Activated T-cell treated with anti-CD3 and anti-CD28 coated beads, Interleukin-2, amount 50 U/mL, for 72 hours (primary cell): Measurements from ENCODE around the gene RFX2. TPM values are rescaled to one million over a fixed set of nuclear protein-coding genes. Genes with fewer than 3 reads are reported as not detected.
"Not testable (repeated sequence)": the region's sequence is repeated elsewhere in the genome, so short reads cannot be mapped to it uniquely, and the experiment has no call there.

Experiments
- ATAC-seq, 2 donors: fragments of 150-1000 bp; cut with Tn5 transposase; replicated peaks in 1 of 2; 2 replicates each; pipeline ENCODE4 v1.10.0; 2021; ENCODE audit warnings: moderate library complexity in 2 of 2, mild to moderate bottlenecking in 1 of 2
- DNase-seq, 2 donors: peaks; one replicate each; pipeline ENCODE4 v3.0.0; 2021 to 2022; ENCODE audit warnings: mixed read lengths in 1 of 2
- H3K27ac Mint-ChIP-seq: one replicate; pipeline ENCODE4 v1.8.0; 2022; ENCODE audit warnings: mild to moderate bottlenecking, moderate library complexity, mixed read lengths
- H3K27me3 Mint-ChIP-seq: one replicate; pipeline ENCODE4 v1.8.0; 2022; ENCODE audit warnings: low read depth, mixed read lengths
- H3K36me3 Mint-ChIP-seq, 2 donors: one replicate each; pipeline ENCODE4 v1.8.0; 2022; ENCODE audit warnings: mixed read lengths in 2 of 2, mild to moderate bottlenecking in 1 of 2; ENCODE audit not compliant: insufficient read depth in 2 of 2
- H3K4me1 Mint-ChIP-seq: one replicate; pipeline ENCODE4 v1.8.0; 2022; ENCODE audit warnings: low read depth, mixed read lengths
- H3K4me3 Mint-ChIP-seq, 2 donors: one replicate each; pipeline ENCODE4 v1.8.0; 2022; ENCODE audit warnings: mild to moderate bottlenecking in 2 of 2, mixed read lengths in 2 of 2, moderate library complexity in 2 of 2
- H3K9me3 Mint-ChIP-seq, 2 donors: one replicate each; pipeline ENCODE4 v1.8.0; 2022; ENCODE audit warnings: mixed read lengths in 2 of 2
- total RNA-seq, 2 donors: library from RNA; stranded (reverse); gene quantifications; one replicate each; pipeline ENCODE4 v1.2.3, GENCODE V29; 2022

The RFX2 gene
- total RNA-seq, 2 donors from 2014 or later = 8.7 to 11.6 TPM

DNA sequence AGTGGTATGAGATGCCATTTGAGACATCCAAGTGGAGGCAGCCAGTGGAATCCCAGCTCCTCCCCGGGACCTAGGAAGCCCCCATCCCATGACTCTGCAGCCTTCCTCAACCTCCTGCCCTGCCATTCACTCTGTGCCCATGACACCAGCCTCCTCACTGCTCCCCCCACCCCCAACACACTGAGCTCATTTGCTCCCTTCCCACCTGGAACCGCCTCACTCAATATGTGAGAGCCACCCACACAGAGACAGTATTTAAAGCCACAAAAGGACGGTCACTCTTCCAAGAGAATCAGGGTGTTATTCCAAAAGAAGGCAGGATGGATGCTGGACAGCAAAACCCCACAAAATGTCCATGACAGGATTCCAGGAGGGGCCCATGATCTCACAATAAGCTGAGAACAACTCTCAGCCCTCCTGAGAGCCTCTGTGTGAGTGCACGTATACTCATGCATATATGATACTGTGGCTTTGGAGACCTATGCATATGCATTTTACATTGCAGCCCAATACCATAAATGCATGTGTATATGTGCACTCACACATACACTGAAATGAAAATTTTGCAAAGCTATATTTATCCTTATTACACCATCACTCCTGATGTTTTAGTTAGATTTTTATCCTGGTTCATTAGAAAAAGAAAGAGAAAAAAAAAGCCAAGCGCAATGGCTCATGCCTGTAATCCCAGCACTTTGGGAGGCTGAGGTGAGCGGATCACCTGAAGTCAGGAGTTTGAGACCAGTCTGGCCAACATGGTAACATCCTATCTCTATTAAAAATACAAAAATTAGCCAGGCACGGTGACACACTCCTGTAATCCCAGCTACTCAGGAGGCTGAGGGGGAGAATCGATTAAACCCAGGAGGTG, 121.5 kb downstream of the RFX2 start:
- H3K27me3 Mint-ChIP-seq = no peaks in the 10 kb centered on the region
- no peak overlapping the region for H3K27ac Mint-ChIP-seq
- H3K36me3 Mint-ChIP-seq = no peaks in the 10 kb centered on the region
- peaks cover 45% of the 10 kb centered on the region for H3K4me1 Mint-ChIP-seq
- DNase-seq = no peak
- ATAC-seq = peak in 1 of 2 donors; percentile 65
- H3K9me3 Mint-ChIP-seq = no peaks in the 10 kb centered on the region
- H3K4me3 Mint-ChIP-seq = peak overlapping the region in 1 of 2 donors; percentile 29

DNA sequence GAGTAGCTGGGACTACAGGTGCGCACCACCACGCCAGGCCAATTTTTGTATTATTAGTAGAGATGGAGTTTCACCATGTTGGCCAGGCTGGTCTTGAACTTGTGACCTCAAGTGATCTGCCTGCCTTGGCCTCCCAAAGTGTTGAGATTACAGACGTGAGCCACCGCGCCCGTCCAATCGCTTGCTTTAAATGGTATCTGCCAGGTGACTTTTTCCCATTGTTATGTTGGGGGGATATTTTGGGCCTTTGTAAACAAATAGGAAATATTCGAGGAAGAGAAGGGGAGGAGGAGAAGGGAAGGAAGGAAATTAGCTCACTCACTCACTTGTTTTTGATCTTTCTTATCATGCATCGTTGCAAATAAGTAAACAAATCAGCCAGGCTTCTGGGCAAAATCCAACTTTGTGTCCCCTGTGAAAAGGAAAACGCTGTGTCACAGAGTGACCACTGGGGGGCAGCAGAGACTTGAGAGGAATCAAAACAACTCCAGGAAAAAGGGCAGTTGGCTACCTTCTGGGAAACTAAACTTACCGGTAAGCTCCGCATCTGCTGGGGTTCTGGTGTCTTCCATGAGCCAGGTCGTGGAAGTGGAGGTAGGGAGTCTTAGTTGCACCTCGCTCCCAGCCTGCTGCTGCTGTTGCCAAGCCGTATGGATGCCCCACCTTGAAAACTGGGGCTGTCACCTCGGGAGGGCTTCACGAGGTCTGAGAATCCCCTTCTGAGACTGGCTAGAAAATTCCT, 123.1 kb downstream of the RFX2 start:
- H3K36me3 Mint-ChIP-seq = no peaks in the 10 kb centered on the region
- ATAC-seq (no peak), DNase-seq (peak; percentile 62 to 76)
- peak overlapping the region; percentile 80 to 84 for H3K4me3 Mint-ChIP-seq
- H3K9me3 Mint-ChIP-seq = no peaks in the 10 kb centered on the region
- no peaks in the 10 kb centered on the region for H3K27me3 Mint-ChIP-seq
- peaks cover 55% of the 10 kb centered on the region for H3K4me1 Mint-ChIP-seq
- peak overlapping the region; percentile 5 for H3K27ac Mint-ChIP-seq

DNA sequence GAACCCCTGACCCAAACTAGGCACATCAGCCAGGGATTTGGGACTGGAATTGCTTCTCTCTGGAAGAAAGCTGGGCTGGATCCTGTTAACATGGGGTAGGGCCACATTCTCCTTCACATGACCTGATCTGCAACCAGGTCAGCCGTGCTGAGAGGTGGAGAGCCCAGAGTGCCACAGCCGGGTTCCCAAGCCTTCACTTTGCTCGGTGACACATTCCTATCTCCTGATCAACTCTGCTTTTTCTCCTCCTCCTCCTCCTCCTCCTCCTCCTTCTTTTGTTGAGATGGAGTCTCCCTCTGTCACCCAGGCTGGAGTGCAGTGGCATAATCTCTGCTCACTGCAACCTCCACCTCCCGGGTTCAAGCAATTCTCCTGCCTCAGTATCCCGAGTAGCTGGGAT, 124.5 kb downstream of the RFX2 start:
- H3K4me1 Mint-ChIP-seq = peaks cover 64% of the 10 kb centered on the region
- not testable (repeated sequence) for H3K4me3 Mint-ChIP-seq, H3K36me3 Mint-ChIP-seq, ATAC-seq, H3K27me3 Mint-ChIP-seq, H3K9me3 Mint-ChIP-seq, H3K27ac Mint-ChIP-seq, DNase-seq

DNA sequence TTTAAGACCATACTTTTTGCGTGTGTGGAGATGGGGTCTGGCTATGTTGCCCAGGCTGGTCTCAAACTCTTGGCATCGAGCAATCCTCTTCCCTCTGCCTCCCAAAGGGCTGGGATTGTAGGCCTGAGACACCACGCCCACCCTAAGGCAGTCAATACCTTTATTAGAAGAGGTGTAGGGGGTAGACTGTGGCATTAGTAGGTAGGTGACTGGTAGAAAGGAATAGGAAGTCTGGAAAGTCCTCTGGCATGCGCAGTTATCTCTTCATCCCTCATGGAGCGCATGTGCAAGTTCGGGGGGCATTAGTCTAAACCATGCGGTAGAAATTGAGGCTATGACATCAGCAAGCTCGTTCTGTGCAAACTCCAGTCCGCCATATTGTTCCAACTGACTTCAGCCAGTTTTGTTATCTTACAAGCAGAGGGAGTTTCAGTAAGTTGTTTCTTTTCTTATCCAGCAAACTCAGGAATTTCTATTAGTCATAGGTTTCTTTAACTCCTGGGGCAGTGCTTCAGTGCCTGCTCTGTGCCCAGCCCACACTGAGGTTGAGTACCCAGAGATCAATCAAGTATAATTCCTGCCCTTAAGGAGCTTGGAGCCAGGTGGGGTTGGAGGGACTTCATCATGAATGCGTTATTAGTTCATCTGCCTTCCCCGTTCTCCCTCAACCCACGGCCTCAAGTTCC, 125.1 kb downstream of the RFX2 start:
- H3K4me1 Mint-ChIP-seq = peaks cover 62% of the 10 kb centered on the region
- ATAC-seq (no peak), DNase-seq (no peak)
- no peaks in the 10 kb centered on the region for H3K9me3 Mint-ChIP-seq
- H3K4me3 Mint-ChIP-seq = no peak overlapping the region
- peaks cover 0 to 1% of the 10 kb centered on the region in 2 donors for H3K36me3 Mint-ChIP-seq
- H3K27me3 Mint-ChIP-seq = no peaks in the 10 kb centered on the region
- H3K27ac Mint-ChIP-seq = no peak overlapping the region

DNA sequence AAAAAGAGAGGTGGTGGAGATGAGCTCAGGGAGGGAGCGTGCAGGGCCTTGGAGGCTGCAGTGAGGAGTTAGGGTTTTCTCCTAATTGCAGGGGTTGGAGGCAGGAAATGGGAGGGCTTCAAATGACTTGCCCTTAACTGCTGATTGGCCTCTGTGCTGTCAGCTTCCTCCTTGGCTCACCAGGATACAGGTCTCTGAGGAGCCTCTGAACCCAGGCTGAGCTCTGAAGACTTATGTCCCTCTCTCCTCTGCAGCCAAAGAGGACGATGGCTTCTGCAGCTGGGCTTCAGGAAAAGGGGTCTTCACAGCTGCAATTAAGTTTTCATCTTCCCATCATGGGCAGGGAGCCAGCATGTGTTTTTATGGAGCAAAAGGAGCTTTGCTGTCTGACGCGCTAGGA, 125.7 kb downstream of the RFX2 start:
- no peak for DNase-seq
- no peaks in the 10 kb centered on the region for H3K9me3 Mint-ChIP-seq
- no peak overlapping the region for H3K4me3 Mint-ChIP-seq
- no peak for ATAC-seq
- no peak overlapping the region for H3K27ac Mint-ChIP-seq
- H3K36me3 Mint-ChIP-seq = peaks cover 0 to 1% of the 10 kb centered on the region in 2 donors
- peaks cover 62% of the 10 kb centered on the region for H3K4me1 Mint-ChIP-seq
- H3K27me3 Mint-ChIP-seq = no peaks in the 10 kb centered on the region

DNA sequence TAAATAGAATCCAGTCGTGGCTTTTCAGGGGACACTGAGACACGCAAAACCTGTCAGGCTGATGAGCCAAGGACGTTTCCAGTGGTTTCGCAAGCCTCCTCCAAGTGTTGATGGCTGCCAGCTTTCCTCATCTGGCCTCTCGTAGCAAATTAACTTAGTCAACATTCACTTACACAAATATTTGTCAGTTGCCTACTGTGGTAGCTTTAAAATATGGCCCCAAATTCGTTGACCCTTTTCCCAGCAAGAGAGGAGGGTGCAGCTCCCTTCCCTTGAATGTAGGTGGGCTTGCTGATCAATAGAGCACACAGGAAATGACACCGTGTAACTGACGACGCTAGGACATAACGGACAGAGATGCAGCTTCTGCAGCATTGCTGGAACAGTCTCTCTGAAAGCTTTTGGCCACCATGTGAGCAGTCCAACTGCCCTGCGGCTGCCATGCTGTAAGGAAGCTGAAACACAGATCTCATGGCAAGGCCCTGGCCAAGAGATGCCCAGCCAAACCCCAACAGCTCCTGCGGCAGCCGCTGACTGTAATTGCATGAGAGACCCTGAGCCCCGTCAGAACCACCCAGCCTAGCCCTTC, 126.8 kb downstream of the RFX2 start:
- peak overlapping the region; percentile 77 for H3K27ac Mint-ChIP-seq
- peaks cover 0 to 1% of the 10 kb centered on the region in 2 donors for H3K36me3 Mint-ChIP-seq
- peak overlapping the region in 1 of 2 donors; percentile 50 for H3K4me3 Mint-ChIP-seq
- H3K9me3 Mint-ChIP-seq = no peaks in the 10 kb centered on the region
- no peaks in the 10 kb centered on the region for H3K27me3 Mint-ChIP-seq
- no peak for DNase-seq
- peaks cover 69% of the 10 kb centered on the region for H3K4me1 Mint-ChIP-seq
- no peak for ATAC-seq

DNA sequence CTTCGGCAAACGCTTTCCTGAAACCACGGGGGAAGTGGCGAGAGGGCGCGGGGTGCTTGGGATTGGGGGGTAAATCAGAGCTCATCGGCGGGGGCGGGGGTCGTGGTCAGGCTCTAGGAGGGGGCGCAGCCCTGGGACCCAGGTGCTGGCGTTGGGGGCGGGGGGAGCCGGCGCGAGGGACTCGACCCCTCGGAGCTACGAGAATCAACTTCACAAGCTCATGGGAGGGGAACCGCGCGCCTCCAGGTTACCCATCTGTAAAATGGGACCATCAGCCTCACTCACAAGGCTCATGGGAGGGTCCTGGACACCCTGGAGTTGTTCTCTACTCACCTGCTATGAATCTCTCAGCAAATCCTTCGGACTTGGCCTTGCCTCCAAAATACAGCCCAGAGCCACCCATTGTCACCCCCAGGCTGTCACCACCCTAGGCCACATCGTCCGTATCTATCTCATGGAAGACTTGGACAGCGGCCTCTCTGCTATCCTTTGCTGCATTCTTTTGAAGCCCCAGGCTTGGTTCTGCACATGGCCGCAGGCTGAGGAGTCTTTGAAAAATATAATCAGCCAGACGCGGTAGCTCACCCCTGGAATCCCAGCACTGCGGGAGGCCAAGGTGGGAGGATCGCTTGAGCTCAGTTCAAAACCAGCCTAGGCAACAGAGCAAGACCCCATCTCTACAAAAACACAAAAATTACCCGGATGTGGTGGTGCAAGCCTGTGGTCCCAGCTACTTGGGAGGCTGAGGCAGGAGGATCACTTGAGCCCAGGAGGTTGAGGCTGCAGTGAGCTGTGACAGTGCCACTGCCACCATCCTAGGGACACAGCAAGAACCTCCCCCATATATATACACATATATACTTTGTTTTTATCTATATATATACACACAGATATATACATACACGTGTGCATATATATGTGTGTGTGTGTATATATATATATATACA, 131.4 kb downstream of the RFX2 start:
- Mint-ChIP-seq H3K27ac (peak overlapping the region; percentile 97), H3K4me3 (peak overlapping the region; percentile 96 to 98), H3K9me3 (no peaks in the 10 kb centered on the region), H3K27me3 (no peaks in the 10 kb centered on the region), H3K4me1 (peaks cover 76% of the 10 kb centered on the region), H3K36me3 (peaks cover 13 to 15% of the 10 kb centered on the region in 2 donors)
- no peak for DNase-seq
- ATAC-seq = no peak

DNA sequence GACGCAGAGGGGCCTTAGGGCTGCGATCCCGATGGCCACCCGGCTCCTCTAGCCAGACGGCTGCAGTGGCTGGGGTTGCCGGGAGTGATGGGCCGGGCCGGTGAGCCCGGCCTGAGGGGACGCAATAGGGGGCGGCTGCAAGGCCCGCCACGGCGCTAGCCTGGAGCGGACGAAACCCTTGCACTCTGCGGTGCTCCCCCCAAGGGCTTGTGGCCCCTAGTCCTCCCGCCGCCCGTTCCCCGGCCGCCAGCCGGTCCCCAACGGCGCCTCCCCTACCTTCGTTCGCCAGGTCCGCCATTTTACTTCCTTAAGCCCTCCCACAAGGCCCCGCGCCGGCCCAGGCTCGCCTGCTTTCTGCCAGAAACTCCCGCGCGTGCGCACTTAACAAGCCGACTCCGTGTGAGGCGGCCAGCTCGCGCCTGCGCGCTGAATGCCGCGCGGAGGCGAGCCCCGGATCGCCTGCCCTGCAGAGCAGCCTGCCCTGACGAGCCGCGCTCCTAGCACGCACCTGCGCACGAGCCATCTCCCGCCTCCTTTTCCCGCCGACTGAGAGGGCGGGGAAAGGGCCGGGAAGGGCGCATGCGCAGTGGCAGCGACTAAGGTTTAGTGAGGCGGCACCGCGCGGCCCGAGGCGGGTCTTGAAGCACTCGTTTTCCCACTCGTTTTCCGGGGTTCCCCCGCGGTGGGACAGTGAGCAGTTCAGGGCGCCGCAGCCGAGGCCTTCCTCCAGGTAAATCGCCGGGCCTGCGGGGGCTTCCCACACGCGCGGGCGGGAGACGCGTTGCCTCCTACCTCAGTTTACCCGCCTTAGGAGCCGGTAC, 132.3 kb downstream of the RFX2 start, which contains the start of gene RANBP3:
Gene RANBP3, minus strand, starts transcription at position 356 of the 821 bp plus-strand sequence. Its CDS starts 58 bp downstream, at position 298.
- H3K36me3 Mint-ChIP-seq = peaks cover 13 to 15% of the 10 kb centered on the region in 2 donors
- no peaks in the 10 kb centered on the region for H3K9me3 Mint-ChIP-seq
- H3K4me3 Mint-ChIP-seq = peak within 1 kb of the TSS; percentile 96 to 98
- DNase-seq = peak; percentile 98 to 99
- ATAC-seq = peak; percentile 92 to 93
- H3K27ac Mint-ChIP-seq = peak within 1 kb of the TSS; percentile 97
- no peaks in the 10 kb centered on the region for H3K27me3 Mint-ChIP-seq
- peaks cover 74% of the 10 kb centered on the region for H3K4me1 Mint-ChIP-seq

DNA sequence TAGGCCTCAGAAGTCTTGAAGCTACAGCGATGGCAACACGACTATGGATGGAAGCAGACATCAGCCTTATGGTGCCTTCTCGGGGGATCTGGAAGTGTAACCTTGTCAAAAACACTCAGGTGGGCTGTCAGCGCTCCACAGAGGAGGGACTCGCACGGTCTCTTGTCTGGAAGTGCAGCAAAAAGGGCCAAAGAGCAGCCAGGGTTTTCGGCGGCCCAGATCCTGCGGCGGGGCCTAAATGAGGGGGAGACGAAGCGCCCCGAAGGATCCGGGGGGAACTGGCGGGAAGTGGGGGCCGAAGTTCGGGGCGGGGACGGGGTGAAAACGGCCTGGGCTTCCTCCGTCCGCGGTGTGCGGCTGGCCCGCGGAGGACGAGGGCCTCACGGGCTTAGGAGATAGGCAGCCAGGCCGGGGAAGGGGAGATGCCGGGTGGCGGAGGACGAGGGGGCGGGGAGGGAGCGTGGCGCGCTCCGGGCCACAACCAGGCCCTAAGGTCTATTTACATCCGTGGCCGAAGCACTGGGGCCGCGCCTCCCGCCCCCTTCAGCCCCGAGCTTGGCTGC, 133.0 kb downstream of the RFX2 start:
- Mint-ChIP-seq H3K4me3 (peak overlapping the region; percentile 96 to 98), H3K27me3 (no peaks in the 10 kb centered on the region), H3K36me3 (peaks cover 13 to 15% of the 10 kb centered on the region in 2 donors), H3K9me3 (no peaks in the 10 kb centered on the region), H3K27ac (peak overlapping the region; percentile 96), H3K4me1 (peaks cover 78% of the 10 kb centered on the region)
- DNase-seq = no peak
- peak in 1 of 2 donors; percentile 1 for ATAC-seq

DNA sequence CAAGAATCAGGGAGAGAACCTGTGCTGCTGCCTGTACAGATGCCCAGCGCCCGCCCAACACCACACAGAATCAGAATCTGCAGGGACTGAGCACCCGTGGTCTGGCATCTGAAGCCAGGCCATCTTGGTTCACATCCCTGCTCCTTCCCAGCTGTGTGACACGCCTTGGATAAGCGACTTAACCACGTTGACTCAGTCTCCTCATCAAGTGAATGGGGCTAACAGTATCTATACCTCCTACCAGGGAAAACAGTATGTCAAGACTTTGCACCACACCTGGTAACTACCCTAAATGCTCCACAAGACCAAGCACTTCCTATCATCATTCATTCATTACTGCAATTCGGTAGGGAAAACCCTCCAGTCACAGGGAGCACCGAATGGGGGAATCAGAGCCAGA, 133.5 kb downstream of the RFX2 start:
- Mint-ChIP-seq H3K4me1 (peaks cover 79% of the 10 kb centered on the region), H3K27me3 (no peaks in the 10 kb centered on the region), H3K4me3 (peak overlapping the region; percentile 96 to 98), H3K27ac (peak overlapping the region; percentile 96), H3K36me3 (peaks cover 13 to 14% of the 10 kb centered on the region in 2 donors), H3K9me3 (no peaks in the 10 kb centered on the region)
- ATAC-seq = no peak
- DNase-seq = no peak

DNA sequence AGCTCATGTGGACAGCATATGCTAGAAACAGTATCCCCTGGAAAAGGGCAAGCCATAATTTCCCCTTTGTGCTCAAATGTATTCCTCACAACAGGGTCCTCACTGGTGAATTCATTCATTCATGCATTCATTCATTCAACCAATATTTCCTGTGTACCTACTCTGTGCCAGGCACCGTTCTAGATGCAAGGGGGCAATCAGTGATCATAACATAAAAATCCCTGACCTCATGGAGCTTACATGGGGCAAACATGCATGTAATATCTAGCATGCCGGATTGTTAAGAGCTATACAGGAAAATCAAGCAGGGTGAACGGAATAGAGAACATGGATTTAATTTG, 134.9 kb downstream of the RFX2 start:
- peaks cover 13 to 15% of the 10 kb centered on the region in 2 donors for H3K36me3 Mint-ChIP-seq
- no peaks in the 10 kb centered on the region for H3K9me3 Mint-ChIP-seq
- H3K4me3 Mint-ChIP-seq = peak overlapping the region; percentile 96 to 98
- no peaks in the 10 kb centered on the region for H3K27me3 Mint-ChIP-seq
- ATAC-seq = no peak
- H3K27ac Mint-ChIP-seq = peak overlapping the region; percentile 96
- no peak for DNase-seq
- peaks cover 86% of the 10 kb centered on the region for H3K4me1 Mint-ChIP-seq
